SU-DHL-6 (cell line): ENCODE measurements around the gene EEF1AKMT4.

Experiments
- CTCF ChIP-seq: fragments of 200-600 bp; sonication (generic); IDR thresholded peaks from one replicate; pipeline ENCODE4 v1.5.1; 2017; ENCODE audit warnings: antibody characterized with exemption, mild to moderate bottlenecking, low read length, moderate library complexity; ENCODE audit not compliant: insufficient read depth, poor library complexity, severe bottlenecking
- EZH2phosphoT487 ChIP-seq: fragments of 200-600 bp; sonication (generic), shearing (Covaris generic); conservative IDR thresholded peaks from 2 replicates; pipeline ENCODE4 v1.6.1; 2018; ENCODE audit warnings: mild to moderate bottlenecking, antibody characterized with exemption, low read length, moderate library complexity, mixed read lengths

- TF ChIP-seq CTCF (no peak), EZH2phosphoT487 (no peak)
Measured at GRCh38 chr3:184239221-184239620, 10.3 kb upstream of the EEF1AKMT4 start.
